GM19468 (cell line): ENCODE results near the gene COL19A1.

Source experiments
- ATAC-seq: cut with Tn5 transposase; IDR thresholded peaks from one replicate; pipeline ENCODE4 v1.9.1; 2021; ENCODE audit warnings: mild to moderate bottlenecking, moderate library complexity, moderate number of reproducible peaks; ENCODE audit not compliant: unreplicated experiment; ENCODE audit errors: extremely low read depth

Gene COL19A1

DNA sequence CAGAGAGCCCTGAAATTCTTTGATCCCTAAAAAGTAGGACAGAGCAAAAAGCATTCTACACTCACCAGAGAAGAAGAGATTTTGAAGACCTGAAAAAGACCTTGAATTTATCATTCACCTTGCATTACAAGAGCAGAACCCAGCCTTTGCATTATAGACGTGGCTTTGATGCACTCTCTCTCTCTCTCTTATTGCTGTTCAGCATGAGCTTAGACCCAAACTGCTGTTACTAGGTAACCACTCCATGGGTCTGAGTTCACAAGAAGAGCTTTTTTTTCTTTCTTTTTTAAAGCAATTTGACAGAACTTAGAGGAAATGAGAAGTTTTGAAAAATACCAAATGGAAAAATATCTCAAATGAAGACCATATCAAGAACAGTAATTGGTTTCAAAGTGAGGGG lies 392.1 kb downstream of the COL19A1 start:
- no peak for ATAC-seq
